Cardiac muscle cell (in vitro differentiated cells and primary cell): ENCODE results near the gene TCF7L1. TPM values are rescaled to one million over a fixed set of nuclear protein-coding genes. Genes with fewer than 3 reads are reported as not detected.
"Not testable (repeated sequence)": the region's sequence is repeated elsewhere in the genome, so short reads cannot be mapped to it uniquely, and the experiment has no call there.

Experiments
- DNase-seq, 2 donors: peaks; one replicate each; pipeline versions ENCODE4 v3.0.0 to v3.0.0-alpha.2; 2010 to 2017; ENCODE audit warnings: low read depth in 1 of 2, low spot score in 1 of 2
- H3K27ac ChIP-seq: fragments of 200-600 bp; sonication (generic); 2 replicates; pipeline ENCODE4 v1.5.1; 2016
- H3K27me3 ChIP-seq: fragments of 200-600 bp; sonication (generic); 2 replicates; pipeline ENCODE4 v1.6.0; 2016; ENCODE audit warnings: control low read depth
- H3K36me3 ChIP-seq: fragments of 200-600 bp; sonication (generic); 2 replicates; pipeline ENCODE4 v1.5.1; 2016; ENCODE audit warnings: control low read depth
- H3K4me1 ChIP-seq: fragments of 200-600 bp; sonication (generic); 2 replicates; pipeline ENCODE4 v1.8.1; 2017; ENCODE audit warnings: low read depth, mild to moderate bottlenecking, mixed run types
- H3K4me3 ChIP-seq: fragments of 200-600 bp; sonication (generic); 2 replicates; pipeline ENCODE4 v1.5.1; 2016; ENCODE audit warnings: mild to moderate bottlenecking
- H3K9me3 ChIP-seq: fragments of 200-600 bp; sonication (generic); 2 replicates; pipeline ENCODE4 v1.5.1; 2017; ENCODE audit warnings: low read depth, mild to moderate bottlenecking, control low read depth
- polyA plus RNA-seq: library from polyadenylated mRNA; unstranded; fragments of >200 nt; fragmentation: Nextera tagmentation; extraction: Ambion mirVana; gene quantifications from 2 replicates; pipeline ENCODE4 v1.2.1, GENCODE V29; 2016
- total RNA-seq: library from RNA; depleted of rRNA; stranded (reverse); fragments of >200 nt; gene quantifications from 2 replicates; pipeline ENCODE4 v1.2.3, GENCODE V29; 2016
- TF ChIP-seq, protein P1 (sequence below): IDR thresholded peaks from 2 replicates; pipeline ENCODE4 v1.5.1; 2012; ENCODE audit warnings: low read depth, mild to moderate bottlenecking, low read length

Gene TCF7L1
- total and polyA plus RNA-seq, 2 experiments from 2014 or later, result 5.3 to 10.0 TPM

DNA sequence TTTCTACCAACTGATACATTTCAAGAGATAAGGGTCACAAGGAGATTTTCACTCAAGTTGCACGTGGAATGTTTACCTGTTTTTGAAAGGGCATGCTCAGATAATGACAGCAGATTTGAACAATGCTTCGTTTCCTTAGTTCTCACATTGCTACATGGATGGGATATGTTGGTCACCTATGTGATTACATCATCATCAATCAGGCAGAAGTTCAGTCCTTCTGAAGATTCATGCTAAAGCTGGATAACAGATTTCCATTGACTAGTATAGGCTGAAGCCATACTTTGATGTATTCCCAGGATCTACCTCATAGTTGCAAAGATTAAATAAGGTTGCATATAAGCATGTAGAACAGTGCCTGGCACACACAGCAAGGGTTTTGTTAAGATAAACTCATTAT, 19.7 kb downstream of the TCF7L1 start:
- Histone ChIP-seq H3K4me1 (peaks cover 8% of the 10 kb centered on the region), H3K9me3 (no peaks in the 10 kb centered on the region), H3K27me3 (no peaks in the 10 kb centered on the region), H3K36me3 (no peaks in the 10 kb centered on the region), H3K4me3 (no peak overlapping the region), H3K27ac (no peak overlapping the region)
- no peak for DNase-seq
- TF ChIP-seq, protein P1, sequence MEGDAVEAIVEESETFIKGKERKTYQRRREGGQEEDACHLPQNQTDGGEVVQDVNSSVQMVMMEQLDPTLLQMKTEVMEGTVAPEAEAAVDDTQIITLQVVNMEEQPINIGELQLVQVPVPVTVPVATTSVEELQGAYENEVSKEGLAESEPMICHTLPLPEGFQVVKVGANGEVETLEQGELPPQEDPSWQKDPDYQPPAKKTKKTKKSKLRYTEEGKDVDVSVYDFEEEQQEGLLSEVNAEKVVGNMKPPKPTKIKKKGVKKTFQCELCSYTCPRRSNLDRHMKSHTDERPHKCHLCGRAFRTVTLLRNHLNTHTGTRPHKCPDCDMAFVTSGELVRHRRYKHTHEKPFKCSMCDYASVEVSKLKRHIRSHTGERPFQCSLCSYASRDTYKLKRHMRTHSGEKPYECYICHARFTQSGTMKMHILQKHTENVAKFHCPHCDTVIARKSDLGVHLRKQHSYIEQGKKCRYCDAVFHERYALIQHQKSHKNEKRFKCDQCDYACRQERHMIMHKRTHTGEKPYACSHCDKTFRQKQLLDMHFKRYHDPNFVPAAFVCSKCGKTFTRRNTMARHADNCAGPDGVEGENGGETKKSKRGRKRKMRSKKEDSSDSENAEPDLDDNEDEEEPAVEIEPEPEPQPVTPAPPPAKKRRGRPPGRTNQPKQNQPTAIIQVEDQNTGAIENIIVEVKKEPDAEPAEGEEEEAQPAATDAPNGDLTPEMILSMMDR, result no peak

GRCh38 chr2:85154048-85154753, 21.0 kb downstream of the TCF7L1 start:
- TF ChIP-seq, protein P1, result no peak
- Histone ChIP-seq H3K4me1 (peaks cover 8% of the 10 kb centered on the region), H3K36me3 (no peaks in the 10 kb centered on the region), H3K9me3 (no peaks in the 10 kb centered on the region), H3K27ac (no peak overlapping the region), H3K27me3 (no peaks in the 10 kb centered on the region), H3K4me3 (no peak overlapping the region)
- peak in 1 of 2 donors; percentile 71 for DNase-seq

DNA sequence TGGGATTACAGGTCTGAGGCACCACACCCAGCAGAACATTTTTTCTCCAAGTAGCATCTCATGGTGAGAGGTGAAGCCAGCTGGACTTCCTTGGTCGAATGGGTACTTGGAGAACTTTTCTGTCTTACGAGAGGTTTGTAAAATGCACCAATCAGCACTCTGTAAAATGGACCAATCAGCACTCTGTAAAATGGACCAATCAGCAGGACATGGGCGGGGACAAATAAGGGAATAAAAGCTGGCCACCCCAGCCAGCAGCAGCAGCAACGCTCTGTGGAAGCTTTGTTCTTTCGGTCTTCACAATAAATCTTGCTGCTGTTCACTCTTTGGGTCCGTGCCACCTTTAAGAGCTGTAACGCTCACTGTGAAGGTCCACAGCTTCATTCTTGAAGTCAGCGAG, 21.9 kb downstream of the TCF7L1 start:
- H3K27me3 ChIP-seq, H3K9me3 ChIP-seq, H3K27ac ChIP-seq, H3K36me3 ChIP-seq, H3K4me1 ChIP-seq, DNase-seq, H3K4me3 ChIP-seq: not testable (repeated sequence)

GRCh38 chr2:85156153-85156552, 23.0 kb downstream of the TCF7L1 start:
- DNase-seq, result peak in 1 of 2 donors; percentile 81
- TF ChIP-seq, protein P1, result no peak
- H3K9me3 ChIP-seq, result no peaks in the 10 kb centered on the region
- H3K27me3 ChIP-seq, result no peaks in the 10 kb centered on the region
- H3K27ac ChIP-seq, result no peak overlapping the region
- peaks cover 8% of the 10 kb centered on the region for H3K4me1 ChIP-seq
- no peak overlapping the region for H3K4me3 ChIP-seq
- no peaks in the 10 kb centered on the region for H3K36me3 ChIP-seq

GRCh38 chr2:85156619-85157018, 23.4 kb downstream of the TCF7L1 start:
- Histone ChIP-seq H3K27me3 (no peaks in the 10 kb centered on the region), H3K36me3 (no peaks in the 10 kb centered on the region), H3K4me3 (no peak overlapping the region), H3K9me3 (no peaks in the 10 kb centered on the region), H3K4me1 (peaks cover 8% of the 10 kb centered on the region), H3K27ac (no peak overlapping the region)
- TF ChIP-seq, protein P1, result no peak
- no peak for DNase-seq

GRCh38 chr2:85157345-85157744, 24.2 kb downstream of the TCF7L1 start:
- TF ChIP-seq, protein P1, result no peak
- no peak overlapping the region for H3K4me3 ChIP-seq
- H3K9me3 ChIP-seq, result no peaks in the 10 kb centered on the region
- peaks cover 9% of the 10 kb centered on the region for H3K4me1 ChIP-seq
- DNase-seq, result no peak
- H3K27me3 ChIP-seq, result no peaks in the 10 kb centered on the region
- H3K27ac ChIP-seq, result no peak overlapping the region
- no peaks in the 10 kb centered on the region for H3K36me3 ChIP-seq
